Activated CD4-positive, CD25-positive, alpha-beta regulatory T cell (primary cell): ENCODE data around the gene IMPACT.

ENCODE experiments used
- DNase-seq, 4 experiments: peaks; one replicate each; lab custom pipeline; 2025; lab: John Stamatoyannopoulos, UW

IMPACT gene

GRCh38 chr18:24475926-24476589, 49.6 kb downstream of the IMPACT start:
- no peak for DNase-seq

- DNase-seq: no peak
Observed at GRCh38 chr18:24479371-24479770, 52.9 kb downstream of the IMPACT start.

- DNase-seq: no peak
Observed at GRCh38 chr18:24482821-24483220, 56.4 kb downstream of the IMPACT start.

GRCh38 chr18:24485681-24486080, 59.2 kb downstream of the IMPACT start:
- no peak for DNase-seq

GRCh38 chr18:24486684-24487083, 60.2 kb downstream of the IMPACT start:
- DNase-seq: no peak

- no peak for DNase-seq
Observed at GRCh38 chr18:24488824-24489493, 62.5 kb downstream of the IMPACT start.

- DNase-seq: no peak
Observed at GRCh38 chr18:24490539-24490938, 64.1 kb downstream of the IMPACT start.

GRCh38 chr18:24491927-24492834, 65.7 kb downstream of the IMPACT start:
- DNase-seq: no peak

GRCh38 chr18:24494586-24494985, 68.1 kb downstream of the IMPACT start:
- DNase-seq: no peak

- DNase-seq: no peak
Observed at GRCh38 chr18:24497031-24497754, 70.7 kb downstream of the IMPACT start.

- no peak for DNase-seq
Observed at GRCh38 chr18:24499814-24500213, 73.3 kb downstream of the IMPACT start.

GRCh38 chr18:24500217-24500616, 73.7 kb downstream of the IMPACT start:
- DNase-seq: no peak

GRCh38 chr18:24500766-24501165, 74.3 kb downstream of the IMPACT start:
- no peak for DNase-seq

GRCh38 chr18:24502667-24503523, 76.4 kb downstream of the IMPACT start:
- DNase-seq: no peak
